Omental fat pad (tissue), 4 donors: ENCODE data around the gene TTLL5. TPM values are rescaled to one million over a fixed set of nuclear protein-coding genes. Genes with fewer than 3 reads are reported as not detected.

Experiments used
- ATAC-seq: fragments of 150-250 bp; one replicate; pipeline ENCODE4 v1.9.1; 2016; ENCODE audit warnings: mild to moderate bottlenecking, moderate library complexity; ENCODE audit not compliant: low FRiP score
- DNase-seq: peaks from one replicate; pipeline ENCODE4 v3.0.0-alpha.2; 2019; ENCODE audit warnings: low spot score
- CTCF ChIP-seq, 3 donors: fragments of 450-650 bp; IDR thresholded peaks; one replicate each; pipeline ENCODE4 v1.5.1; 2016 to 2017; ENCODE audit warnings: antibody characterized with exemption in 3 of 3, mild to moderate bottlenecking in 3 of 3, moderate library complexity in 2 of 3
- total RNA-seq, 4 donors: library from RNA; depleted of rRNA; stranded (reverse); fragments of >200 nt; gene quantifications; one replicate each; pipeline ENCODE4 v1.1.0, GENCODE V29; 2016

The TTLL5 gene
- total RNA-seq, 4 donors from 2014 or later = 17.3 to 28.2 (median 22.2) TPM

GRCh38 chr14:75896341-75896740 is 235.3 kb downstream of the TTLL5 start:
- TF ChIP-seq CTCF (IDR thresholded peaks at IDR 0.05) = no peak
- no peak for DNase-seq
- ATAC-seq = no peak

- no peak for TF ChIP-seq CTCF (IDR thresholded peaks at IDR 0.05)
- no peak for ATAC-seq
These were observed 243.3 kb downstream of the TTLL5 start for GRCh38 chr14:75904311-75904710.

GRCh38 chr14:75905147-75905904 is 244.3 kb downstream of the TTLL5 start:
- no peak for TF ChIP-seq CTCF (IDR thresholded peaks at IDR 0.05)
- DNase-seq (no peak), ATAC-seq (no peak)

More at GRCh38 chr14:75904311-75904710, 243.3 kb downstream of the TTLL5 start:
- DNase-seq = no peak

GRCh38 chr14:75906228-75906627 is 245.2 kb downstream of the TTLL5 start:
- DNase-seq (no peak), ATAC-seq (no peak)
- no peak for TF ChIP-seq CTCF (IDR thresholded peaks at IDR 0.05)

- peak; percentile 87 for DNase-seq
- TF ChIP-seq CTCF (IDR thresholded peaks at IDR 0.05) = peak in 1 of 3 donors; percentile 44
- ATAC-seq = no peak
These were observed 245.7 kb downstream of the TTLL5 start for GRCh38 chr14:75906680-75907280.

- TF ChIP-seq CTCF (IDR thresholded peaks at IDR 0.05) = no peak
- no peak for DNase-seq
- no peak for ATAC-seq
These were observed 246.8 kb downstream of the TTLL5 start for GRCh38 chr14:75907756-75908359.
